H9 (cell line): ENCODE measurements around the gene SF3A1. TPM values are rescaled to one million over a fixed set of nuclear protein-coding genes. Genes with fewer than 3 reads are reported as not detected.

Experiments used
- DNase-seq: peaks from one replicate; pipeline ENCODE4 v3.0.0-alpha.2; 2017
- H2AFZ ChIP-seq: one replicate; pipeline ENCODE4 v1.6.1; 2013; ENCODE audit warnings: mild to moderate bottlenecking, low read length, control low read depth, moderate library complexity
- H2AK5ac ChIP-seq: 2 replicates; pipeline ENCODE4 v1.6.1; 2013; ENCODE audit warnings: low read length, control low read depth, mixed read lengths; ENCODE audit not compliant: insufficient read length
- H2BK120ac ChIP-seq: one replicate; pipeline ENCODE4 v1.6.1; 2013; ENCODE audit warnings: low read depth, mild to moderate bottlenecking, low read length, control low read depth, inconsistent platforms; ENCODE audit not compliant: poor library complexity, severe bottlenecking
- H2BK12ac ChIP-seq: 2 replicates; pipeline ENCODE4 v1.6.1; 2013; ENCODE audit warnings: low read length, control low read depth, mixed read lengths, low read depth; ENCODE audit not compliant: insufficient read length
- H2BK15ac ChIP-seq: 2 replicates; pipeline ENCODE4 v1.6.1; 2013; ENCODE audit warnings: low read depth, low read length, control low read depth
- H2BK20ac ChIP-seq: one replicate; pipeline ENCODE4 v1.6.1; 2013; ENCODE audit warnings: low read depth, mild to moderate bottlenecking, low read length, control low read depth, inconsistent platforms; ENCODE audit not compliant: poor library complexity, severe bottlenecking
- H2BK5ac ChIP-seq: 2 replicates; pipeline ENCODE4 v1.6.1; 2013; ENCODE audit warnings: low read length, control low read depth, mixed read lengths; ENCODE audit not compliant: insufficient read length
- H3K14ac ChIP-seq: 2 replicates; pipeline ENCODE4 v1.6.1; 2013; ENCODE audit warnings: low read length, control low read depth; ENCODE audit not compliant: insufficient read depth
- H3K18ac ChIP-seq: 2 replicates; pipeline ENCODE4 v1.6.1; 2013; ENCODE audit warnings: low read depth, mild to moderate bottlenecking, mixed read lengths, low read length, control low read depth; ENCODE audit not compliant: insufficient read length
- H3K23ac ChIP-seq: 2 replicates; pipeline ENCODE4 v1.6.1; 2013; ENCODE audit warnings: low read length, control low read depth, mixed read lengths, low read depth; ENCODE audit not compliant: insufficient read length
- H3K23me2 ChIP-seq: 2 replicates; pipeline ENCODE4 v1.6.1; 2013; ENCODE audit warnings: low read depth, mild to moderate bottlenecking, mixed read lengths, low read length, control low read depth; ENCODE audit not compliant: insufficient read length, poor library complexity, severe bottlenecking
- H3K27ac ChIP-seq: 2 replicates; pipeline ENCODE4 v1.5.1; 2013; ENCODE audit warnings: low read length, control low read depth, mixed read lengths, low read depth; ENCODE audit not compliant: insufficient read length
- H3K27me3 ChIP-seq: 2 replicates; pipeline ENCODE4 v1.6.1; 2013; ENCODE audit warnings: low read length, control low read depth, inconsistent platforms; ENCODE audit not compliant: insufficient read depth
- H3K4ac ChIP-seq: 2 replicates; pipeline ENCODE4 v1.6.1; 2013; ENCODE audit warnings: low read depth, mild to moderate bottlenecking, control low read depth, inconsistent platforms, low read length, moderate library complexity
- H3K4me1 ChIP-seq: 2 replicates; pipeline ENCODE4 v1.6.1; 2013; ENCODE audit warnings: low read length, control low read depth, inconsistent platforms; ENCODE audit not compliant: insufficient read depth
- H3K4me2 ChIP-seq: 2 replicates; pipeline ENCODE4 v1.6.1; 2013; ENCODE audit warnings: low read length, control low read depth, mixed read lengths; ENCODE audit not compliant: insufficient read length, insufficient read depth
- H3K56ac ChIP-seq: 2 replicates; pipeline ENCODE4 v1.6.1; 2013; ENCODE audit warnings: low read depth, mild to moderate bottlenecking, mixed read lengths, low read length, control low read depth; ENCODE audit not compliant: insufficient read length
- H3K79me1 ChIP-seq: 2 replicates; pipeline ENCODE4 v1.6.1; 2013; ENCODE audit warnings: low read depth, mild to moderate bottlenecking, moderate library complexity, low read length, control low read depth, inconsistent platforms; ENCODE audit not compliant: insufficient read depth, poor library complexity, severe bottlenecking
- H3K79me2 ChIP-seq: 2 replicates; pipeline ENCODE4 v1.6.1; 2013; ENCODE audit warnings: low read length, control low read depth, inconsistent platforms; ENCODE audit not compliant: insufficient read depth
- H3K9ac ChIP-seq: 2 replicates; pipeline ENCODE4 v1.6.1; 2013; ENCODE audit warnings: low read length, control low read depth, mixed read lengths; ENCODE audit not compliant: insufficient read length; ENCODE audit errors: extremely low read depth
- H3K9me3 ChIP-seq: one replicate; pipeline ENCODE4 v1.6.1; 2013; ENCODE audit warnings: low read depth, low read length, inconsistent platforms; ENCODE audit not compliant: control insufficient read depth
- H3T11ph ChIP-seq: one replicate; pipeline ENCODE4 v1.6.1; 2013; ENCODE audit warnings: mild to moderate bottlenecking, low read length, control low read depth, inconsistent platforms
- H4K20me1 ChIP-seq: one replicate; pipeline ENCODE4 v1.6.1; 2013; ENCODE audit not compliant: control insufficient read depth, insufficient read length, insufficient read depth
- H4K5ac ChIP-seq: 2 replicates; pipeline ENCODE4 v1.6.1; 2013; ENCODE audit warnings: low read depth, mild to moderate bottlenecking, mixed read lengths, low read length, control low read depth; ENCODE audit not compliant: insufficient read length
- H4K8ac ChIP-seq: replicated peaks from 2 replicates; pipeline ENCODE4 v1.6.1; 2013; ENCODE audit warnings: low read length, control low read depth, mixed read lengths, low read depth; ENCODE audit not compliant: insufficient read length
- H4K91ac ChIP-seq: 2 replicates; pipeline ENCODE4 v1.6.1; 2013; ENCODE audit warnings: low read depth, mild to moderate bottlenecking, moderate library complexity, mixed read lengths, low read length, control low read depth; ENCODE audit not compliant: insufficient read length
- H3K27ac Mint-ChIP-seq, 3 experiments: 2 replicates in 2 of 3; 3 replicates in 1 of 3; pipeline ENCODE4 v1.8.0; 2020 to 2021; ENCODE audit warnings: mixed read lengths in 3 of 3, mild to moderate bottlenecking in 1 of 3, moderate library complexity in 1 of 3
- H3K27me3 Mint-ChIP-seq: 2 replicates; pipeline ENCODE4 v1.8.0; 2021; ENCODE audit warnings: low read depth, mild to moderate bottlenecking, moderate library complexity, mixed read lengths
- H3K36me3 Mint-ChIP-seq, 3 experiments: 2 replicates in 2 of 3; 3 replicates in 1 of 3; pipeline ENCODE4 v1.8.0; 2020 to 2021; ENCODE audit warnings: low read depth in 3 of 3, mixed read lengths in 3 of 3; ENCODE audit not compliant: insufficient read depth in 1 of 3
- H3K4me1 Mint-ChIP-seq, 2 experiments: 2 replicates each; pipeline ENCODE4 v1.8.0; 2020; ENCODE audit warnings: mixed read lengths in 2 of 2
- H3K4me3 Mint-ChIP-seq, 2 experiments: 2 replicates in 1 of 2; 3 replicates in 1 of 2; pipeline ENCODE4 v1.8.0; 2020 to 2021; ENCODE audit warnings: mild to moderate bottlenecking in 2 of 2, mixed read lengths in 2 of 2, moderate library complexity in 1 of 2
- H3K9me3 Mint-ChIP-seq, 2 experiments: 2 replicates in 1 of 2; 3 replicates in 1 of 2; pipeline ENCODE4 v1.8.0; 2020; ENCODE audit warnings: mild to moderate bottlenecking in 2 of 2, mixed read lengths in 2 of 2, moderate library complexity in 1 of 2
- WGBS: extraction: QIAGEN DNeasy Blood & Tissue Kit; methylation state at CpG from one replicate; pipeline ENCODE4 v1.1.7; 2013; ENCODE audit warnings: missing lambda C conversion rate, low lambda C conversion rate, mixed read lengths; ENCODE audit not compliant: insufficient read length; ENCODE audit errors: extremely low coverage; 5-methylcytosine and 5-hydroxymethylcytosine counted together
- long read RNA-seq: library from polyadenylated mRNA; unstranded; transcript quantifications from one replicate; pipeline ENCODE4 v2.0.0, GENCODE V29; 2020
- total RNA-seq: library from RNA; stranded (reverse); gene quantifications from 2 replicates; pipeline ENCODE4 v1.2.1, GENCODE V29; 2021
- TF ChIP-seq, protein P1 (sequence below): fragments of 200-600 bp; sonication (generic); conservative IDR thresholded peaks from 3 replicates; pipeline ENCODE4 v1.8.0; 2021; ENCODE audit warnings: antibody characterized with exemption, mild to moderate bottlenecking

SF3A1 gene
- total RNA-seq, result 211 and 225 TPM in 2 replicates
- long read RNA-seq, full-length matches to known transcripts, result 122 of 159 reads
- long read RNA-seq, partial matches to known transcripts, result 34 of 159 reads
- long read RNA-seq, other reads (novel, unspliced or antisense), result 3 of 159 reads

- Histone ChIP-seq H3K23ac (no peak within 1 kb of the TSS), H3K4me1 (no peaks in the 10 kb centered on the region; the same call in 1 of the 2 replicates), H4K20me1 (no peaks in the 10 kb centered on the region), H3K9ac (peak within 1 kb of the TSS; percentile 77), H3K23me2 (peaks cover 3% of the 10 kb centered on the region), H2BK120ac (no peak within 1 kb of the TSS), H4K8ac (no peak within 1 kb of the TSS), H4K5ac (no peak within 1 kb of the TSS), H3K27ac (no peak within 1 kb of the TSS), H3K18ac (peak within 1 kb of the TSS; percentile 98), H3T11ph (no peak within 1 kb of the TSS), H3K79me1 (peaks cover 10% of the 10 kb centered on the region), H3K4ac (no peak within 1 kb of the TSS), H2AFZ (no peak within 1 kb of the TSS), H2BK15ac (no peak within 1 kb of the TSS), H3K9me3 (no peaks in the 10 kb centered on the region), H2BK5ac (no peak within 1 kb of the TSS), H2AK5ac (no peak within 1 kb of the TSS), H3K79me2 (peaks cover 18% of the 10 kb centered on the region), H3K14ac (peak within 1 kb of the TSS; percentile 98), H3K4me2 (peak within 1 kb of the TSS; percentile 75), H3K27me3 (no peaks in the 10 kb centered on the region), H2BK12ac (no peak within 1 kb of the TSS), H4K91ac (no peak within 1 kb of the TSS), H3K56ac (no peak within 1 kb of the TSS), H2BK20ac (no peak within 1 kb of the TSS)
- DNase-seq, result peak; percentile 93
- peaks cover 14 to 18% of the 10 kb centered on the region in 2 experiments for H3K4me1 Mint-ChIP-seq
- WGBS, result no CpG with 5 or more reads among the region's 91 CpGs
- H3K9me3 Mint-ChIP-seq, result no peaks in the 10 kb centered on the region
- TF ChIP-seq, protein P1, sequence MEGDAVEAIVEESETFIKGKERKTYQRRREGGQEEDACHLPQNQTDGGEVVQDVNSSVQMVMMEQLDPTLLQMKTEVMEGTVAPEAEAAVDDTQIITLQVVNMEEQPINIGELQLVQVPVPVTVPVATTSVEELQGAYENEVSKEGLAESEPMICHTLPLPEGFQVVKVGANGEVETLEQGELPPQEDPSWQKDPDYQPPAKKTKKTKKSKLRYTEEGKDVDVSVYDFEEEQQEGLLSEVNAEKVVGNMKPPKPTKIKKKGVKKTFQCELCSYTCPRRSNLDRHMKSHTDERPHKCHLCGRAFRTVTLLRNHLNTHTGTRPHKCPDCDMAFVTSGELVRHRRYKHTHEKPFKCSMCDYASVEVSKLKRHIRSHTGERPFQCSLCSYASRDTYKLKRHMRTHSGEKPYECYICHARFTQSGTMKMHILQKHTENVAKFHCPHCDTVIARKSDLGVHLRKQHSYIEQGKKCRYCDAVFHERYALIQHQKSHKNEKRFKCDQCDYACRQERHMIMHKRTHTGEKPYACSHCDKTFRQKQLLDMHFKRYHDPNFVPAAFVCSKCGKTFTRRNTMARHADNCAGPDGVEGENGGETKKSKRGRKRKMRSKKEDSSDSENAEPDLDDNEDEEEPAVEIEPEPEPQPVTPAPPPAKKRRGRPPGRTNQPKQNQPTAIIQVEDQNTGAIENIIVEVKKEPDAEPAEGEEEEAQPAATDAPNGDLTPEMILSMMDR, result no peak
- H3K27ac Mint-ChIP-seq, result peak within 1 kb of the TSS; percentile 83 to 98 (median 97)
- no peaks in the 10 kb centered on the region for H3K27me3 Mint-ChIP-seq
- peak within 1 kb of the TSS; percentile 96 to 99 for H3K4me3 Mint-ChIP-seq
- H3K36me3 Mint-ChIP-seq, result peaks cover 12 to 26% (median 25%) of the 10 kb centered on the region in 3 experiments
Measured at GRCh38 chr22:30356449-30357235, at the start of gene SF3A1, which contains the start of gene CCDC157. TSS of gene SF3A1 (minus strand) at chr22:30356894. CDS start at chr22:30356792, 102 bp downstream. TSS of gene CCDC157 (plus strand) at chr22:30357007. CDS start at chr22:30366001, 8,994 bp downstream.
